OCI-LY7 (cell line): ENCODE results near the gene PIGH.

Experiments
- CTCF ChIP-seq: fragments of 200-600 bp; sonication (generic); conservative IDR thresholded peaks from 2 replicates; pipeline ENCODE4 v1.5.1; 2014; ENCODE audit warnings: mild to moderate bottlenecking, antibody characterized with exemption, low read length, moderate library complexity, mixed read lengths
- EZH2phosphoT487 ChIP-seq: fragments of 200-600 bp; sonication (generic); IDR thresholded peaks from 2 replicates; pipeline ENCODE4 v1.6.1; 2018; ENCODE audit warnings: low read depth, borderline replicate concordance, mild to moderate bottlenecking, mixed run types, antibody characterized with exemption, low read length, moderate library complexity, mixed read lengths

- TF ChIP-seq CTCF: no peak
- TF ChIP-seq EZH2phosphoT487: no peak
Observed at GRCh38 chr14:67636361-67636919, 36.4 kb upstream of the PIGH start.
